Measurements from ENCODE around the gene GCAT.

GCAT gene

GRCh38 chr22:37855462-37855861 lies 47.7 kb downstream of the GCAT start:
- no peak overlapping the region for H3K4me3 ChIP-seq (replicated peaks; ENCODE audit: low read depth, low read length)
- no peak for DNase-seq (ENCODE audit: low read depth)
- TF ChIP-seq CTCF (IDR thresholded peaks at IDR 0.05; ENCODE audit: low read length, missing control alignments): no peak

GRCh38 chr22:37860796-37861421 lies 53.2 kb downstream of the GCAT start:
- H3K4me3 ChIP-seq (replicated peaks; ENCODE audit: low read depth, low read length): no peak overlapping the region
- peak; percentile 13 for DNase-seq (ENCODE audit: low read depth)
- no peak for TF ChIP-seq CTCF (IDR thresholded peaks at IDR 0.05; ENCODE audit: low read length, missing control alignments)

GRCh38 chr22:37862570-37863325 lies 55.0 kb downstream of the GCAT start:
- H3K4me3 ChIP-seq (replicated peaks; ENCODE audit: low read depth, low read length): no peak overlapping the region
- TF ChIP-seq CTCF (IDR thresholded peaks at IDR 0.05; ENCODE audit: low read length, missing control alignments): no peak
- no peak for DNase-seq (ENCODE audit: low read depth)

GRCh38 chr22:37865510-37865909 lies 57.8 kb downstream of the GCAT start:
- H3K4me3 ChIP-seq (replicated peaks; ENCODE audit: low read depth, low read length): no peak overlapping the region
- TF ChIP-seq CTCF (IDR thresholded peaks at IDR 0.05; ENCODE audit: low read length, missing control alignments): no peak
- no peak for DNase-seq (ENCODE audit: low read depth)

Data from fibroblast of pulmonary artery (primary cell).